ENCODE measurements around the gene CRTC1.
"Not testable (repeated sequence)": the region's sequence is repeated elsewhere in the genome, so short reads cannot be mapped to it uniquely, and the experiment has no call there.

The CRTC1 gene

GRCh38 chr19:18718846-18719458 lies 35.5 kb downstream of the CRTC1 start:
- no peak for DNase-seq (ENCODE audit: low spot score)
- Histone ChIP-seq H3K27ac (no peak overlapping the region), H3K4me3 (no peak overlapping the region)
- no peak for TF ChIP-seq CTCF (IDR thresholded peaks at IDR 0.05)

GRCh38 chr19:18719541-18719940 lies 36.1 kb downstream of the CRTC1 start:
- Histone ChIP-seq H3K27ac (no peak overlapping the region), H3K4me3 (no peak overlapping the region)
- no peak for TF ChIP-seq CTCF (IDR thresholded peaks at IDR 0.05)
- no peak for DNase-seq (ENCODE audit: low spot score)

- Histone ChIP-seq H3K4me3 (no peak overlapping the region), H3K27ac (no peak overlapping the region)
- TF ChIP-seq CTCF (IDR thresholded peaks at IDR 0.05) = no peak
- DNase-seq (ENCODE audit: low spot score) = no peak
These were observed 40.4 kb downstream of the CRTC1 start for GRCh38 chr19:18723871-18724377.

- H3K27ac ChIP-seq = no peak overlapping the region
- no peak for DNase-seq (ENCODE audit: low spot score)
- TF ChIP-seq CTCF (IDR thresholded peaks at IDR 0.05) = no peak
- no peak overlapping the region for H3K4me3 ChIP-seq
These were observed 42.6 kb downstream of the CRTC1 start for GRCh38 chr19:18725841-18726770.

- DNase-seq (ENCODE audit: low spot score) = no peak
- no peak overlapping the region for H3K4me3 ChIP-seq
- TF ChIP-seq CTCF (IDR thresholded peaks at IDR 0.05) = no peak
These were observed 43.4 kb downstream of the CRTC1 start for GRCh38 chr19:18726846-18727245.

GRCh38 chr19:18727602-18728001 lies 44.1 kb downstream of the CRTC1 start:
- not testable (repeated sequence) for H3K4me3 ChIP-seq; H3K27ac ChIP-seq; DNase-seq (ENCODE audit: low spot score)

More at GRCh38 chr19:18726846-18727245, 43.4 kb downstream of the CRTC1 start:
- no peak overlapping the region for H3K27ac ChIP-seq

GRCh38 chr19:18729933-18730530 lies 46.6 kb downstream of the CRTC1 start:
- no peak for TF ChIP-seq CTCF (IDR thresholded peaks at IDR 0.05)
- no peak for DNase-seq (ENCODE audit: low spot score)
- Histone ChIP-seq H3K27ac (no peak overlapping the region), H3K4me3 (no peak overlapping the region)

All from coronary artery (tissue), 2 donors.